Measurements from ENCODE around the gene PI4K2A. TPM values are rescaled to one million over a fixed set of nuclear protein-coding genes. Genes with fewer than 3 reads are reported as not detected.

Gene PI4K2A
- polyA plus RNA-seq, 1 donor (not counting 4 experiments of a cell fraction or from before 2014, with no cell fraction given), result 51.3 TPM

- no peaks in the 10 kb centered on the region for H3K79me2 ChIP-seq (ENCODE audit: control insufficient read depth, insufficient read depth, low read length)
- dilution Hi-C loops (cut with MboI; ENCODE audit: extremely low pct_ligation_motif_present, low sequenced_read_pairs), result no loop called here
- H2AFZ ChIP-seq (ENCODE audit: control insufficient read depth, low read length), result no peak overlapping the region
Observed at GRCh38 chr10:97593421-97593820, 47.0 kb upstream of the PI4K2A start.

GRCh38 chr10:97596101-97597082 is 44.1 kb upstream of the PI4K2A start:
- no peaks in the 10 kb centered on the region for H3K9me1 ChIP-seq (ENCODE audit: control insufficient read depth, extremely low read depth, insufficient read depth, low read length)
- dilution Hi-C loops (cut with MboI; ENCODE audit: extremely low pct_ligation_motif_present, low sequenced_read_pairs), result no loop called here
- FAIRE-seq (peak; percentile 81), DNase-seq (ENCODE audit: low read depth, low spot score) (no peak)
- peaks cover 18% of the 10 kb centered on the region for H3K4me1 ChIP-seq (ENCODE audit: control insufficient read depth, extremely low read depth, insufficient read depth, low read length)
- no peaks in the 10 kb centered on the region for H4K20me1 ChIP-seq (ENCODE audit: control insufficient read depth, extremely low read depth, insufficient read depth, low read length)
- H2AFZ ChIP-seq (ENCODE audit: control insufficient read depth, low read length), result no peak overlapping the region
- H3K4me2 ChIP-seq (ENCODE audit: control insufficient read depth, extremely low read depth, insufficient read depth, low read depth, low read length), result peak overlapping the region; percentile 36
- H3K79me2 ChIP-seq (ENCODE audit: control insufficient read depth, insufficient read depth, low read length), result no peaks in the 10 kb centered on the region
- TF ChIP-seq EZH2 (IDR thresholded peaks at IDR 0.05; ENCODE audit: low read length) (no peak), CTCF (optimal IDR thresholded peaks at IDR 0.05 in 1 of 3, IDR thresholded peaks at IDR 0.05 in 1 of 3, conservative IDR thresholded peaks at IDR 0.05 in 1 of 3; ENCODE audit: extremely low read depth in 1 of 3, insufficient read depth in 2 of 3, low read length in 3 of 3) (no peak)
- H3K4me3 ChIP-seq (ENCODE audit: control insufficient read depth in 2 of 3, extremely low read depth in 1 of 3, insufficient read depth in 2 of 3, low read depth in 1 of 3, low read length in 3 of 3), result no peak overlapping the region
- no peaks in the 10 kb centered on the region for H3K36me3 ChIP-seq (ENCODE audit: control insufficient read depth in 2 of 2, extremely low read depth in 1 of 2, insufficient read depth in 2 of 2, low read length in 2 of 2)
- peak overlapping the region; percentile 17 for H3K27ac ChIP-seq (ENCODE audit: control insufficient read depth, insufficient read depth, low read length)
- no peaks in the 10 kb centered on the region for H3K27me3 ChIP-seq (ENCODE audit: control insufficient read depth, extremely low read depth, insufficient read depth, low read length)
- H3K9me3 ChIP-seq (ENCODE audit: control insufficient read depth, low read depth, low read length), result no peaks in the 10 kb centered on the region
- H3K9ac ChIP-seq (ENCODE audit: control insufficient read depth, extremely low read depth, insufficient read depth, low read length), result no peak overlapping the region

More at GRCh38 chr10:97593421-97593820, 47.0 kb upstream of the PI4K2A start:
- Histone ChIP-seq H3K36me3 (ENCODE audit: control insufficient read depth in 2 of 2, extremely low read depth in 1 of 2, insufficient read depth in 2 of 2, low read length in 2 of 2) (no peaks in the 10 kb centered on the region), H3K4me3 (ENCODE audit: control insufficient read depth in 2 of 3, extremely low read depth in 1 of 3, insufficient read depth in 2 of 3, low read depth in 1 of 3, low read length in 3 of 3) (no peak overlapping the region), H3K9me3 (ENCODE audit: control insufficient read depth, low read depth, low read length) (no peaks in the 10 kb centered on the region), H3K9ac (ENCODE audit: control insufficient read depth, extremely low read depth, insufficient read depth, low read length) (no peak overlapping the region), H3K27ac (ENCODE audit: control insufficient read depth, insufficient read depth, low read length) (no peak overlapping the region), H4K20me1 (ENCODE audit: control insufficient read depth, extremely low read depth, insufficient read depth, low read length) (no peaks in the 10 kb centered on the region), H3K27me3 (ENCODE audit: control insufficient read depth, extremely low read depth, insufficient read depth, low read length) (no peaks in the 10 kb centered on the region), H3K9me1 (ENCODE audit: control insufficient read depth, extremely low read depth, insufficient read depth, low read length) (no peaks in the 10 kb centered on the region), H3K4me2 (ENCODE audit: control insufficient read depth, extremely low read depth, insufficient read depth, low read depth, low read length) (no peak overlapping the region), H3K4me1 (ENCODE audit: control insufficient read depth, extremely low read depth, insufficient read depth, low read length) (peaks cover 18% of the 10 kb centered on the region)
- TF ChIP-seq EZH2 (IDR thresholded peaks at IDR 0.05; ENCODE audit: low read length) (no peak), CTCF (optimal IDR thresholded peaks at IDR 0.05 in 1 of 3, IDR thresholded peaks at IDR 0.05 in 1 of 3, conservative IDR thresholded peaks at IDR 0.05 in 1 of 3; ENCODE audit: extremely low read depth in 1 of 3, insufficient read depth in 2 of 3, low read length in 3 of 3) (no peak)
- DNase-seq (ENCODE audit: low read depth, low spot score) (no peak), FAIRE-seq (no peak)

Measured in keratinocyte (primary cell).